Activated naive CD4-positive, alpha-beta T cell treated with anti-CD3 and anti-CD28 coated beads for 36 hours (primary cell): ENCODE results near the gene TFAP2D. TPM values are rescaled to one million over a fixed set of nuclear protein-coding genes. Genes with fewer than 3 reads are reported as not detected.

ENCODE experiments used
- CTCF ChIA-PET: fragments of 350-600 bp; sonication (Branson Sonifier 250); formaldehyde crosslinking; loops from one replicate; lab custom pipeline; 2021; ENCODE audit warnings: antibody characterized with exemption; lab: Charles Lee
- DNase-seq: peaks from one replicate; pipeline ENCODE4 v3.0.0-alpha.2; 2020
- H3K27ac Mint-ChIP-seq: one replicate; pipeline ENCODE4 v1.8.0; 2021; ENCODE audit warnings: mild to moderate bottlenecking, mixed read lengths
- H3K27me3 Mint-ChIP-seq: one replicate; pipeline ENCODE4 v1.8.0; 2021; ENCODE audit warnings: low read depth, mixed read lengths
- H3K36me3 Mint-ChIP-seq: one replicate; pipeline ENCODE4 v1.8.0; 2021; ENCODE audit warnings: low read depth, mixed read lengths
- H3K4me1 Mint-ChIP-seq: one replicate; pipeline ENCODE4 v1.8.0; 2021; ENCODE audit warnings: low read depth, mixed read lengths
- H3K4me3 Mint-ChIP-seq: one replicate; pipeline ENCODE4 v1.8.0; 2021; ENCODE audit warnings: mild to moderate bottlenecking, moderate library complexity, mixed read lengths
- H3K9me3 Mint-ChIP-seq: one replicate; pipeline ENCODE4 v1.8.0; 2021; ENCODE audit warnings: mixed read lengths
- intact Hi-C: fragments of 100-400 bp; cut with micrococcal nuclease; formaldehyde crosslinking; loops from one replicate; pipeline ENCODE4 v1.15.1; 2023
- total RNA-seq, 2 experiments: library from RNA; stranded (reverse); gene quantifications; one replicate each; pipeline ENCODE4 v1.2.3, GENCODE V29; 2021

The TFAP2D gene
- total RNA-seq, 2 experiments from 2014 or later = not detected

- Mint-ChIP-seq H3K4me3 (peak overlapping the region; percentile 79), H3K9me3 (peaks cover 2% of the 10 kb centered on the region), H3K4me1 (peaks cover 13% of the 10 kb centered on the region), H3K36me3 (no peaks in the 10 kb centered on the region), H3K27ac (no peak overlapping the region), H3K27me3 (peaks cover 65% of the 10 kb centered on the region)
- intact Hi-C loops = loop anchor here (1.0 to 10.0 kb wide), 7 partner anchors 729 to 1847 kb away; no protein-coding TSS in a partner anchor
- DNase-seq = no peak
- CTCF ChIA-PET = interaction anchor here (0.6 to 0.7 kb wide), 2 partner anchors 523 to 1592 kb away, joined by 3 to 4 read pairs; no protein-coding TSS in a partner anchor
Measured at GRCh38 chr6:50815436-50816114, 102.2 kb downstream of the TFAP2D start.

GRCh38 chr6:50816115-50816675 is 102.9 kb downstream of the TFAP2D start:
- Mint-ChIP-seq H3K4me3 (peak overlapping the region; percentile 79), H3K36me3 (no peaks in the 10 kb centered on the region), H3K4me1 (peaks cover 14% of the 10 kb centered on the region), H3K9me3 (no peaks in the 10 kb centered on the region), H3K27me3 (peaks cover 68% of the 10 kb centered on the region), H3K27ac (no peak overlapping the region)
- intact Hi-C loops = loop anchor here (1.0 to 10.0 kb wide), 7 partner anchors 729 to 1846 kb away; no protein-coding TSS in a partner anchor
- CTCF ChIA-PET = interaction anchor here (0.6 kb wide), 1 partner anchor 1592 kb away, joined by 4 read pairs; no protein-coding TSS in a partner anchor
- peak; percentile 79 for DNase-seq

- intact Hi-C loops = loop anchor here (1.0 to 10.0 kb wide), 7 partner anchors 728 to 1845 kb away; no protein-coding TSS in a partner anchor
- CTCF ChIA-PET = interaction anchor here (0.7 kb wide), 1 partner anchor 534 kb away, joined by 3 read pairs; no protein-coding TSS in a partner anchor
- H3K27me3 Mint-ChIP-seq = peaks cover 76% of the 10 kb centered on the region
- H3K9me3 Mint-ChIP-seq = no peaks in the 10 kb centered on the region
- H3K36me3 Mint-ChIP-seq = no peaks in the 10 kb centered on the region
- no peak overlapping the region for H3K27ac Mint-ChIP-seq
- no peak for DNase-seq
- no peak overlapping the region for H3K4me3 Mint-ChIP-seq
- H3K4me1 Mint-ChIP-seq = peaks cover 17% of the 10 kb centered on the region
Measured at GRCh38 chr6:50816947-50817645, 103.8 kb downstream of the TFAP2D start.

- CTCF ChIA-PET = interaction anchor here (0.7 kb wide), 1 partner anchor 534 kb away, joined by 3 read pairs; no protein-coding TSS in a partner anchor
- no peak overlapping the region for H3K27ac Mint-ChIP-seq
Measured at GRCh38 chr6:50817646-50817950, 104.3 kb downstream of the TFAP2D start.

GRCh38 chr6:50818020-50818419 is 104.7 kb downstream of the TFAP2D start:
- intact Hi-C loops = loop anchor here (5.0 to 10.0 kb wide), 3 partner anchors 727 to 1844 kb away; no protein-coding TSS in a partner anchor

More at GRCh38 chr6:50817646-50817950, 104.3 kb downstream of the TFAP2D start:
- peaks cover 76% of the 10 kb centered on the region for H3K27me3 Mint-ChIP-seq
- H3K4me3 Mint-ChIP-seq = no peak overlapping the region
- peaks cover 18% of the 10 kb centered on the region for H3K4me1 Mint-ChIP-seq
- DNase-seq = no peak
- no peaks in the 10 kb centered on the region for H3K36me3 Mint-ChIP-seq
- H3K9me3 Mint-ChIP-seq = no peaks in the 10 kb centered on the region
- intact Hi-C loops = loop anchor here (2.0 to 10.0 kb wide), 4 partner anchors 727 to 1845 kb away; no protein-coding TSS in a partner anchor

GRCh38 chr6:50818673-50819072 is 105.3 kb downstream of the TFAP2D start, which contains the start of gene TFAP2B:
Gene TFAP2B (plus strand): TSS chr6:50818871. CDS start chr6:50818892, 21 bp downstream.
- Mint-ChIP-seq H3K4me3 (no peak within 1 kb of the TSS), H3K27me3 (peaks cover 84% of the 10 kb centered on the region), H3K27ac (no peak within 1 kb of the TSS), H3K9me3 (no peaks in the 10 kb centered on the region), H3K4me1 (peaks cover 18% of the 10 kb centered on the region), H3K36me3 (no peaks in the 10 kb centered on the region)
- intact Hi-C loops = loop anchor here (5.0 to 10.0 kb wide), 3 partner anchors 726 to 1844 kb away; no protein-coding TSS in a partner anchor
- CTCF ChIA-PET = no interaction called here
- DNase-seq = no peak

More at GRCh38 chr6:50818020-50818419, 104.7 kb downstream of the TFAP2D start:
- no peak overlapping the region for H3K27ac Mint-ChIP-seq
- no peaks in the 10 kb centered on the region for H3K36me3 Mint-ChIP-seq
- H3K4me1 Mint-ChIP-seq = peaks cover 18% of the 10 kb centered on the region
- H3K4me3 Mint-ChIP-seq = no peak overlapping the region
- DNase-seq = no peak
- H3K27me3 Mint-ChIP-seq = peaks cover 80% of the 10 kb centered on the region
- CTCF ChIA-PET = no interaction called here
- no peaks in the 10 kb centered on the region for H3K9me3 Mint-ChIP-seq

- H3K27ac Mint-ChIP-seq = no peak overlapping the region
- no peaks in the 10 kb centered on the region for H3K9me3 Mint-ChIP-seq
- peaks cover 84% of the 10 kb centered on the region for H3K27me3 Mint-ChIP-seq
- no peak for DNase-seq
- H3K4me1 Mint-ChIP-seq = peaks cover 18% of the 10 kb centered on the region
- H3K4me3 Mint-ChIP-seq = no peak overlapping the region
- intact Hi-C loops = loop anchor here (5.0 to 10.0 kb wide), 3 partner anchors 725 to 1843 kb away; no protein-coding TSS in a partner anchor
- H3K36me3 Mint-ChIP-seq = no peaks in the 10 kb centered on the region
- CTCF ChIA-PET = no interaction called here
Measured at GRCh38 chr6:50819466-50819903, 106.2 kb downstream of the TFAP2D start.

- H3K4me1 Mint-ChIP-seq = peaks cover 17% of the 10 kb centered on the region
- no peaks in the 10 kb centered on the region for H3K9me3 Mint-ChIP-seq
- CTCF ChIA-PET = no interaction called here
- no peak overlapping the region for H3K27ac Mint-ChIP-seq
- intact Hi-C loops = loop anchor here (2.0 to 10.0 kb wide), 5 partner anchors 25 to 1842 kb away; no protein-coding TSS in a partner anchor
- peaks cover 85% of the 10 kb centered on the region for H3K27me3 Mint-ChIP-seq
- H3K36me3 Mint-ChIP-seq = no peaks in the 10 kb centered on the region
- no peak overlapping the region for H3K4me3 Mint-ChIP-seq
- DNase-seq = no peak
Measured at GRCh38 chr6:50819904-50820868, 106.9 kb downstream of the TFAP2D start.

- no peaks in the 10 kb centered on the region for H3K36me3 Mint-ChIP-seq
- no peaks in the 10 kb centered on the region for H3K9me3 Mint-ChIP-seq
- H3K4me3 Mint-ChIP-seq = no peak overlapping the region
- H3K27ac Mint-ChIP-seq = no peak overlapping the region
- H3K4me1 Mint-ChIP-seq = peaks cover 12% of the 10 kb centered on the region
- peaks cover 87% of the 10 kb centered on the region for H3K27me3 Mint-ChIP-seq
- CTCF ChIA-PET = no interaction called here
- DNase-seq = no peak
- intact Hi-C loops = loop anchor here (2.0 to 5.0 kb wide), 2 partner anchors 24 to 99 kb away; no protein-coding TSS in a partner anchor
Measured at GRCh38 chr6:50820869-50821264, 107.5 kb downstream of the TFAP2D start.

GRCh38 chr6:50821441-50822077 is 108.2 kb downstream of the TFAP2D start:
- H3K27ac Mint-ChIP-seq = no peak overlapping the region
- CTCF ChIA-PET = interaction anchor here (0.8 kb wide), 1 partner anchor 9 kb away, joined by 3 read pairs; no protein-coding TSS in a partner anchor
- H3K4me1 Mint-ChIP-seq = peaks cover 11% of the 10 kb centered on the region
- no peak for DNase-seq
- H3K27me3 Mint-ChIP-seq = peaks cover 90% of the 10 kb centered on the region
- no peaks in the 10 kb centered on the region for H3K36me3 Mint-ChIP-seq
- intact Hi-C loops = loop anchor here (2.0 to 5.0 kb wide), 2 partner anchors 23 to 99 kb away; no protein-coding TSS in a partner anchor
- H3K4me3 Mint-ChIP-seq = no peak overlapping the region
- H3K9me3 Mint-ChIP-seq = no peaks in the 10 kb centered on the region
